Diencephalon (tissue), 1 donor: Measurements from ENCODE around the gene C16orf95. TPM values are rescaled to one million over a fixed set of nuclear protein-coding genes. Genes with fewer than 3 reads are reported as not detected.

Experiments used
- small RNA-seq: library from RNA; depleted of rRNA; stranded (forward); fragments of <200 nt; gene quantifications from one replicate; pipeline ENCODE3, GENCODE V24; 2014
- total RNA-seq: library from RNA; depleted of rRNA; stranded (reverse); fragments of >200 nt; gene quantifications from one replicate; pipeline ENCODE4 v1.2.3, GENCODE V29; 2014

C16orf95 gene, protein sequence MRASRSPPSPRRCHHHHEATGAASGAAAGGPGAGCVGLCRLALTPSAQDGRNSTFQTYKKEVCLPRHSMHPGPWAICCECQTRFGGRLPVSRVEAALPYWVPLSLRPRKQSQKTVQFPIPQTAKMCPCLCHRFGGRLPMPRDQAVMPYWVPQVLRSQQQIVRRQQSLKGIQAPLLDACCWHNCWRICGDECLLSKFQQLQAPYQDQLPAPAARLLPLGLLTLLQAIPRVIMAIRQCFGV
- total RNA-seq = 4.2 TPM

DNA sequence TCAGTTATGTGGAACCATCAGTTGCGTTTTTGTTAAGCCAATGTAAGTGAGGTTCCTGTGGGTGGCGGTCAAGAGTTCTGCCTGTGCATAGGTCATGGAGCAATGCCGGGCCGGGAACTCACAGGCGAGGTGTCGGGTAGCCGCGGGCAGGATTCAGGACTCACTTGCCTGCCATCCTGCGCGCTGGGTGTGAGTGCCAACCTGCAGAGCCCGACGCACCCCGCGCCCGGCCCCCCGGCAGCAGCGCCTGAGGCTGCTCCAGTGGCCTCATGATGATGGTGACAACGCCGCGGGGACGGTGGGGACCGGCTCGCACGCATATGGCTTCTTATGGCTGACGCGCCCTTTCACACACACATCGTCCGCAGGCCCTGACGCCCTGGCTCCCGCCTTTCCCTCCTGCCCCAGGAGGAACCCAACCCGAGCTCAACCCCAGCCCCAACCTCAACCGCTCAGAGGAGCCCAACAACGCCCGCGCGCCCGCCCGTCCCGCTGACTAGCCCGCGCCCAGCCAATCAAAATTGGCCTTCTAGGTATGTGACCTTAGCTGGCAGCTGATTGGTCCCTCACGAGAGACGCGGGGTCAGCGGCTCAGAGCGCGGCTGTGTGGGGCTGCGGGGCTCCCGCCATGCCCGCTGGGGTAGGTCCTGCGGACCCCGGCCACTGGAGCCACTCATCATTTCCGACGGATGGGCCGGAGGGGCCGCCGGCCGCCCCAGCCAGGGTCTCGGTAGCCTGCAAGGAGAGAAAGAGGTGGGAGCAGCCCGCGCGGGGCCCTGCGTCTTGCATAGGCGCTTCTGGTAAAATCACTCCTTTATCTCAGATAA lies at the start of gene C16orf95:
Gene C16orf95 (minus strand): TSS at position 470 of the 827 bp plus-strand sequence. CDS start 150 bp downstream, at position 320.

Small RNAs within 50 kb of the gene (small RNA-seq; reads per million reads assigned to genes)
- gene AC010531.2 = not detected

Other genes with a start within 250 kb of the C16orf95 start
- gene FBXO31, start 66.4 kb upstream of the C16orf95 start, total RNA-seq = 29.3 TPM
- gene MAP1LC3B, start 74.9 kb upstream of the C16orf95 start, total RNA-seq = 54.0 TPM
- 29.8 TPM for gene ZCCHC14, start 175.6 kb upstream of the C16orf95 start, total RNA-seq